Glomerular endothelial cell (primary cell): Measurements from ENCODE around the gene FASTK. TPM values are rescaled to one million over a fixed set of nuclear protein-coding genes. Genes with fewer than 3 reads are reported as not detected.
"Not testable (repeated sequence)": the region's sequence is repeated elsewhere in the genome, so short reads cannot be mapped to it uniquely, and the experiment has no call there.

Experiments
- DNase-seq: peaks from one replicate; pipeline ENCODE4 v3.0.0-alpha.2; 2011; ENCODE audit warnings: low read depth, low spot score; ENCODE audit errors: extremely low read depth
- total RNA-seq: library from RNA; depleted of rRNA; stranded (reverse); fragments of >200 nt; gene quantifications from 2 replicates; pipeline ENCODE4 v1.2.3, GENCODE V29; 2015

The FASTK gene
- total RNA-seq, 1 donor from 2014 or later = 81.7 TPM

DNA sequence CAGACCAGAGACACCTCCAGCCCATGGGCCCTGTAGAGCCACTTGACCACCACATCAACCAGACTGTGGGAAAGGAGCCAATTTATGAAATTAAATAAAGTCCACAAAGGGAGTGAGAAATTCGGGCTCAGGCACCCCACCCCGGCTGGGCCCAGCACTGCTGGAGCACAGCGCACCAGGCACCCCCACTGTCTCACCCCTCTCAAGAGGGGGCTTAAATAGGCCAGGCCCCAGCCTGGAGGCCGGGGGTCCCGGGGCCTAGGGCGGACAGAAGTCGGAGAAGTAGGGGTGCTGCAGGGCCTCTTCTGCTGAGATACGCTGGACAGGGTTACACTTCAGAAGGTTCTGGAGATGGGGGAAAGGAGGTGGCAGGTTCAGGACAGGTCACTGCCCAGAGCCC is 26.9 kb downstream of the FASTK start:
- no peak for DNase-seq

DNA sequence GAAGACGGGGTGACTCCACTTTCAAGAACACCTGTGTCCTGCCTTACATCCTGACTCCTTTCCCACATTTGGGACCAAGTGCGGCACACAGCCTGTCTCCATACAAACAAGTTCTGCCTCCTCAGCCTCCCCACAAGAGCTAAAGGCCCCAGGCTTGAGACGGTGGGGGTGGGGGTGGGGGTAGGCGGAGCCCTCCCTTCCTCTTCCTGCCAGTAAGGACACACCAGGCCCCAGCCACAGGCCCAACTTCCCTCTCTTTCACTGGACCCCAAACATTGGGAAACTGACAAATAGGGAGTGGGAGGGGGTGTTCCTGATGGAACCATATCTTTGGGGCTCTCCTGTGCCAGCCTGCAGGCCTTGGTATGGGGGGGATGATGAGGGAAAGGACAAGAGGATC is 27.5 kb downstream of the FASTK start:
- no peak for DNase-seq

DNA sequence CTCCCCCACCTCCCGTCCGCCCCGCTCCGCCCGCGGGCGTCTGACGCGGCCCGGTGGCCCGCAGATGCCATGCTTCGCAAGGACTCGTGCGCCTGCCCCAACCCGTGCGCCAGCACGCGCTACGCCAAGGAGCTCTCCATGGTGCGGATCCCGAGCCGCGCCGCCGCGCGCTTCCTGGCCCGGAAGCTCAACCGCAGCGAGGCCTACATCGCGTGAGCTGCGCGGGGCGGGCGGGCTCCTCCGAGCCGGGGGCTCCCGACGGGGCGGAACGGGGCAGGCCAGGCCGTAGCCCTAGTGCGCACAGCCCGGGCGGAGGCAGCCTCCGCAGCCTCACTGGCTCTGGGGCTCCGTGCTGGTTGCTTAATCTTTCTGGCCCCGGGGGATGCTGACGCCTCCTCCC is 29.5 kb downstream of the FASTK start:
- DNase-seq = no peak

DNA sequence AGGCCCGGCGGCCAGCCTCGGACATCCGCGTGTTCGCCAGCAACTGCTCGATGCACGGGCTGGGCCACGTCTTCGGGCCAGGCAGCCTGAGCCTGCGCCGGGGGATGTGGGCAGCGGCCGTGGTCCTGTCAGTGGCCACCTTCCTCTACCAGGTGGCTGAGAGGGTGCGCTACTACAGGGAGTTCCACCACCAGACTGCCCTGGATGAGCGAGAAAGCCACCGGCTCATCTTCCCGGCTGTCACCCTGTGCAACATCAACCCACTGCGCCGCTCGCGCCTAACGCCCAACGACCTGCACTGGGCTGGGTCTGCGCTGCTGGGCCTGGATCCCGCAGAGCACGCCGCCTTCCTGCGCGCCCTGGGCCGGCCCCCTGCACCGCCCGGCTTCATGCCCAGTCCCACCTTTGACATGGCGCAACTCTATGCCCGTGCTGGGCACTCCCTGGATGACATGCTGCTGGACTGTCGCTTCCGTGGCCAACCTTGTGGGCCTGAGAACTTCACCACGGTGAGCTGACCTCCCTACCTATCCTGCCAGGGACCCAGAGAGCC is 31.6 kb downstream of the FASTK start:
- no peak for DNase-seq

DNA sequence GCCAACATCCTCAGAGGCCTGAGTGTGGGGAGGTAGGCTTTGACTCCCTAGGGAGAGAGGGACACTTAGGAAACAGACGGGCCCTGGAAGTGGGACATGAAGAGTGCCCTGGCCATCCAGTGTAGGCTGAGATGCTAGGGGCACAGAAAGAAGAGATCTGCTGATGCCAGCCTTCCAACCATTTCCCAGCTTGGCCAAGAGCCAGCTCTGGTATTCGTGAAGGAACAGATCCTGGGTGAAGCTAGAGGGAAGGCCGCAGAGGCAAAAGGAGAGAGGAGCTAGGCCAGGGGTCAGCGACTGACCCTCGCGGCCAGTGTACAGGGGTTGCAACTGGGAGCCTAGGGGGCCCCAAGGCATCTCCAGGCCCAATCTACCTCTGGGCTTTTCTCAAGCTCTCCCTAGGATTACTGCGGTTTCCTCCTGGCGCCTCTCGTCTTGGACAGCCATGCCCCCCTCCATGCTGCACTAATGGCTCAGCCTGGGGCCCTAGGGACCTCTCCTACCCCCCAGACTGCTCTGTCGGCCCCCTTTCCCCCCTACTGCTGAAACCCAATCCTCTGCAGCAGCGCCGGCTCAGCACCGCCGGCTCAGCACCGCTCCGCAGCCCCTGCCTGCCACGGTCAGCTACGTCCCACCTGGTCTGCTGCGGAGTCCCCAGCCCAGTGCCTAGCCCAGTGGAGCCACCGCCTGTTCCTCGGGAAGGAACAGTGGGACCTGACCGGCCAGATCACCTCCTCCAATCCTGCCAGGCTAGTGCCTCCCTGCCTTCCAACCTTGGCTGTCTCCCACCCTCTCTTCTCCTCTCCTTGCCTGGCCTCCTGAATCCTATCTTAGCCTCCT is 32.4 kb downstream of the FASTK start, which contains the start of gene ASIC3:
ASIC3 (plus strand) TSS at position 556 of the 840 bp plus-strand sequence. CDS start 355 bp downstream, outside the sequence.
- no peak for DNase-seq

DNA sequence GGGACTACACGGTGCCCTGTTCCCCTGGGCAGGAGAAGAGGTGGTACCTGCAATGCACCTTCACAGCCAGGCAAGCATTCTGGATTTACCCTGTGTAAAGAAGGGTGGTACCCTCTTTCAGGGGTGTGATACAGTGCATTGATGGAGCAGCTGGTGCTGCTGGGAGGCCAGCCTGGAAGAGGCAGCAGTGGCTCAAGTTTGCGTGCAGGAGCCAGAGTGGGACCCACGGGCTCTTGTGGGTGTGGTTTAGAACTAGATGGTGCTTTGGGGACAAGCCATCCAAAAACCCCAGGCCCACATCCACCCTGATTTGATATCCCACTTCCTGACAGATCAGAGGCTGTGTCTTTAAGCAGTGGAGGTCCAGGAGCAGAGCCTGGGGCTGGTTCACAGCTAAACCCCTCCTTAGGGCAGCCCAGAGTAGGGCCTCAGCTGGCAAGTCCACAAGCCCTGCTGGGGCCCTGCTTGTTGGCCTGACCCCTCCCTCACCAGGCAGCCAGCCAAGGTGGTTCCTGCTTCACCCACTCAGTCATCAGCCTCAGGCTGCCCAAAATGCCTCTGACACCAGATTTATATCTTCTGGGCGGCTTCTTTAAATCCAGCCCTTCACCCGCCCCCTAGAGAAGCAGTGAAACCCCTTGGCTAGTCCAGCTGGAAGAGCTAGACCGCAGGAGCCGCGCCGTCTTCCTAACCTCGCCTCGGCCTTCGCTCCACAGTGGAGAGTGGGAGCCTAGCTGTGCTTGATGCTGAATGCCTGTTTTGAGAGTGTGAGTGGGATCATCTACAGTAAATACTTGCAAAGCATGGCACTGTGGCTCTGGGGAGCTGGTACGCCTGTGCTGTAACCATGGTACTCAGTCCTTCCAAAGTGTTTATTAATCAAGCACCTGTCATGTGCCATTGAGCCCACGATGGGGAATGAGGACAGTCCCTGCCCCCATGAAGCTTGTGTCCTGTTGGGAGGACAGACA is 33.7 kb downstream of the FASTK start:
- no peak for DNase-seq

DNA sequence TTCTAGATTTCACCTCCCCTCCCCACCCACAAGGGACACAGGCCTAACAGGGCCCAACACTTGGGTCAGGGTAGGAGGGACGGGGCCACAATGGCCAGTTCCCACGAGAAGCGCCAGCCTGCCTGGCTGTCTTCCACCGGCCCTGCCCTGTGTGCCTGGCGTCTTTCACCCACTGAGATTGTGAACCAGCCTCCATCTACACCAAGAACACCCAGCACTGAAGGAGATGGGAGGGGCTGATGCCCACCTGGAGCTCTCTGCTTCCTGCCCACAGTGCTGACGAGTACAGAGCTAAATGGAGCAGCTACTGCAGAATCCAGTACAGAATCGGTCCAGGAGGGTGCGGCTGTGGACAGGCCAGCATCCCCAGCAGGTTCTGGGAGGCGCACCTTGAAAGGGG is 34.6 kb downstream of the FASTK start:
- DNase-seq = no peak

DNA sequence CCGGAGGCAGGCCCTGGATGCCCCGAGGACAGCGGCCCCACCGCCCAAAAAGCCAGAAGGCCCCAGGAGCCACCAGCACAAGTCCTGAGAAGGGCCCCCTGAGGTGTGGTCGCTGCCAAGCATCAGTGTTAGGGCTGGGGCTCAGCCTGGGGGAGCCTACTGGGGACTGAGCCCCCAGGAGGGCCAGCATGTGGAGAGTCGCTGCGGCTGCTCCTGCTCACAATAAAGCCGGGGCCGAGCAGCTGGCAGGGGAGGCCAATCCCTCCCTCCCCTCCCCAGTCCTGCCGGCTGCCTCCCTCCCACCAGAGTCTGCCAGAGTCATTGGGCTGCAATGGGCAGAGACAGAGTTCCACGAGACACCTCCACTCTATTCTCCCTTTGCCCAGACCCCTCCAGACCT is 35.3 kb downstream of the FASTK start:
- no peak for DNase-seq

DNA sequence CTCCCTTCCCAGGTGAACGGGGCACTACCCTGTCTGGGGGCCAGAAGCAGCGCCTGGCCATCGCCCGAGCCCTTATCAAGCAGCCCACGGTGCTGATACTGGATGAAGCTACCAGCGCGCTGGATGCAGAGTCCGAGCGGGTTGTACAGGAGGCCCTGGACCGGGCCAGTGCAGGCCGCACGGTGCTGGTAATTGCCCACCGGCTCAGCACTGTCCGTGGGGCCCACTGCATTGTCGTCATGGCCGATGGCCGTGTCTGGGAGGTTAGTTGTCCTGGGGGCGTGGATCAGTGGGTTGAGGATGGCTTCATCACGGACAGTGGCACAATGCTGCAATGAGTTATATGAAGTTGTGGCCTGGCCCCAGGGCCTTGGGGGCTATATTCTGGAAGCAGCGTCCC is 36.6 kb downstream of the FASTK start:
- DNase-seq = no peak

DNA sequence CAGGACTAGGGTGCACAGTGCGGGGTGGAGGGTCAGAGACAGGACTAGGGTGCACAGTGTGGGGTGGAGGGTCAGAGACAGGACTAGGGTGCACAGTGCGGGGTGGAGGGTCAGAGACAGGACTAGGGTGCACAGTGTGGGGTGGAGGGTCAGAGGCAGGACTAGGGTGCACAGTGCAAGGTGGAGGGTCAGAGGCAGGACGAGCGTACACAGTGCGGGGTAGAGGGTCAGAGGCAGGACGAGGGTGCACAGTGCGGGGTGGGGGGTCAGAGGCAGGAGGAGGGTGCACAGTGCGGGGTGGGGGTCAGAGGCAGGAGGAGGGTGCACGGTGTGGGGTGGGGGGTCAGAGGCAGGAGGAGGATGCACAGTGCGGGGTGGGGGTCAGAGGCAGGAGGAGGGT is 37.2 kb downstream of the FASTK start:
- DNase-seq = not testable (repeated sequence)

DNA sequence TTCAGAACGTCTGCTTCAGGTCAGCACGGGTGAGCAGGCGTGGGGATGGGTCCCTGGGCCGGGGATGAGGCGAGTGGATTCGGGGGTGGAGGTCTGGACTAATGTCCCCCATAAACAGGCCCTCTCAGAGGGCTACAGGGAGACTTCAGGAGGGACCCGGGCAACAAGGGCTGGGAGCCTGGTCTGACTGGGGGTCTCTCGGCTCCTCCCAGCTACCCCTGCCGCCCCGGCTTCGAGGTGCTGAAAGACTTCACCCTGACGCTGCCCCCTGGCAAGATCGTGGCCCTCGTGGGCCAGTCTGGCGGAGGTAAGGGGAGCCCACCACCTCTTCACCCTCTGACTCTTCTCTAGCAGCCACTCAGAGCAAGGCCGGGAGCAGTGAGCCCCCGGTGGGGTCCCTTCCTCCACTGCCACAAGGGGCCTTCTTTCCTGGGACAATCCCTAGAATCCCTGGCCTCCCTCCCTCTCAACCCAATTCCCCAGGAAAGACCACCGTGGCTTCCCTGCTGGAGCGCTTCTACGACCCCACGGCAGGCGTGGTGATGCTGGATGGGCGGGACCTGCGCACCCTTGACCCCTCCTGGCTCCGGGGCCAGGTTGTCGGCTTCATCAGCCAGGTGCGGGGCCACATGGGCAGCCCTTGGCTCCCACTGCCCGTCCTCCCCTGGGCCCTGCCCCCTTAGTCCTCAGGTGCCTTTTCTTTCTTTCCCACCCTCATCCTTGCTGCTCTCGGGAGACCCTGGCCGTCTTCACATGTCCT is 39.8 kb downstream of the FASTK start:
- no peak for DNase-seq

DNA sequence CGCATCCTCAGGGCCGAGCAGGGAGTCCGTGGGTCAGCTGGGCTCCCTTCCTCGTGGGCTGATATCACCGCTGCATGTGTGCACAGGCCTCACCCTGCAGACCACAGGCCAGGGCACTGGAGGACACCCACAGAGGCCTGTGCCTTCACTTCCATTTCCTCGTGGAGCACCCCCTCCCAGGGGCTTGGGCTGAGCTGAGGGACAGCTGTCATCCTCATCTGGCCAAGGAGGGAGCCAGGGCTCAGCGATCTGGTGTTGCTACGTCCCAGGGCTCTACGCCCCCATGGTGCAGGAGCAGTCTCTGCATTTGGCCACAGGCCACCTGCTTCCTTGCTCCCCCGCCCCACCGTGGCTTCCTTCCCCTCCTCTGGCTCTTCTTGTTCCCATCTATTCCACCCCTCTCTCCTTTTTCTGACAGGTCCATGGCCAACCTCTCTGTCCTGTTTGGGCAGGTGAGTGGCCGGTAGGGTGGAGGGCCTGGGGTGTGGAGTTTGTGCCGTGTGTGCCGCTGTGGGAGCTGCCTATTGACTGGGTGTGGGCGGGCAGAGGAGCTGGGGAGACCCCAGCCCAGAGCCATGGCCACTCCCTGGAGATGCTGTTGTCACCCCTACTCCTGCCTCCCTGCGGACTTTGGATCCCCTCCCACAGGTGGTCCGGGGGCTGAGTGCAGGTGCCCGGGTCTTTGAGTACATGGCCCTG is 40.6 kb downstream of the FASTK start:
- no peak for DNase-seq

DNA sequence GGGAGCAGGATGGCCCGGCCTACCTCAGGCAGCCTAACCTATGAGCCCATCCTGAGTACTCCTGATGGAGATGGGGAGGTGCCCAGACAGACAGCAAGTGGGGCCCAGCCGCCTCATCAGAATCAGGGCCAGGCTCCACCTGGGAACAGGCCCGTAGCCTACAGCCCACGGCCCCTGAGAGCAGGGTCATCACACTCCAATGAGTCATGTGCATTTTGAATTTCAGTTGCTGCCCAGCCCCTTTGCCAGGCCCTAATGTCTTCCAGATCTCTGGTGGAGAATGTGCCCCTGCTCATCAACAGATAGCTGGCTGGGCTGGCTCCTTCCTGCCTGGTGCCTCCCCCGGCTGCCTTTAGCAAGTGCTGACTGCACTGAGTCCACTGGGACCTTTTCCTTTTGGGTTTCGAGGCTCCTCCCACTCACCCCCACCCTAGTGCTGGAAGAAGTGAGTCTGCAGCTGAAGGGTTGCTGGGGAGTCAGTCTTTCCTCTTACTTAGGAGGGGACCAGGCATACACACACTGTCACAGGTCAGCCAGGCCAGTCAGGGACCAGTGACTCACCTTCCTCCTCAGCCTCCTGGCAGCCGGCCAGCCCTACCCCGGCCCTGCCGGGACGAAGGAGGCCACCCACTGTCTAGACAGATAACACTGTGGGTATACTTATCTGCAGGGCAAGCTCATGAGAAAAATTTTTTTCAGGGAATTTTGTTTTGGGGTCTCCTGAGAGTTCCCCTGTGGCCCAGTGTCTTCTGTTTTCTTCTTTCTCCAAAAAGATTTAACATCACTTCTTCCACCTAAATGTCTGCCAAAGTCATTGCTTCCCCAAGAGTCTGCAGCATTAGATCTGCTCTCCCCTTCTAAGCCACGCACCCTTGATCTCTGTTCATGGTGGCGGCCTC is 41.4 kb downstream of the FASTK start:
- DNase-seq = no peak

DNA sequence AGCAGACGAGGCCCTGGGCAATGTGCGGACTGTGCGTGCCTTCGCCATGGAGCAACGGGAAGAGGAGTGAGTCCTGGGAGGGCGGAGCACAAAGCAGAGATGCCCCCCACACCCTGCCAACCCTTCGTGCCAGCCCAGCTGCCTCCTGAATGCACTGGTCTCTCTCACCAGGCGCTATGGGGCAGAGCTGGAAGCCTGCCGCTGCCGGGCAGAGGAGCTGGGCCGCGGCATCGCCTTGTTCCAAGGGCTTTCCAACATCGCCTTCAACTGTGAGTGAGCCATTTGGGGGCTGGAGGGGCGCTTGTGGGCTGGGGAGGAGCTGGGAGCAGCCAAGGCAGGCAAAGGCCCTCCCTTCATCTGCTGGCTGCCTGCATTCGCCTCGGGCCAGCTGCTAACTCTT is 44.7 kb downstream of the FASTK start:
- DNase-seq = no peak

DNA sequence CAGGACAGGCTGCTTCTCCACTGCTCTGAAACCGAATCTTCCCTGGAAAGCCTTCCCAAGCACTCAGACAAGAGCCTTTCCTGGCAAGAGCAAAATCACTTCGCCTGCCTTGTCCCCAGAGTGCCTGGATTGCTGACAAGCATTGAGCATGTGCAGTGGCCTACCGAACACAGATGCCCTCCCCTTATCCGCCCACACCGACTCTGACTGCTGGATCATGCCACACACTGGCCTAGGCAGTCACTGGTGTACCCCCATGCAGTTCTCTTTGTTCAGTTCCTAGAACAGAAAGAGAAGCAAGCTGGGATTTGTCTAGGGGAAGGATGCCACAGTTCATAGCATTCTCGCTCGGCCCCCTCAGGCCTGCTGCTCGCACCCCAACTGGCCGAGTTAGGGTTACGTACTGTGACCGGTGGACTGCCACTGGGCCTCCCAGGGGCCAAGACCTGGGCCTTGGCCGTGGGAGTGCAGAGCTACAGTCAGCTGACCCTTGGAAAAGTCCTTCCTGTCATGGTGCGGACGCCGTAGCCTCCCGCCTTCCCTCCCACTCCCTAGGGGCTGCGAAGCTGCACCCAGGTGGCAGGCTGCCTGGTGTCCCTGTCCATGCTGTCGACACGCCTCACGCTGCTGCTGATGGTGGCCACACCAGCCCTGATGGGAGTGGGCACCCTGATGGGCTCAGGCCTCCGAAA is 45.4 kb downstream of the FASTK start:
- no peak for DNase-seq

DNA sequence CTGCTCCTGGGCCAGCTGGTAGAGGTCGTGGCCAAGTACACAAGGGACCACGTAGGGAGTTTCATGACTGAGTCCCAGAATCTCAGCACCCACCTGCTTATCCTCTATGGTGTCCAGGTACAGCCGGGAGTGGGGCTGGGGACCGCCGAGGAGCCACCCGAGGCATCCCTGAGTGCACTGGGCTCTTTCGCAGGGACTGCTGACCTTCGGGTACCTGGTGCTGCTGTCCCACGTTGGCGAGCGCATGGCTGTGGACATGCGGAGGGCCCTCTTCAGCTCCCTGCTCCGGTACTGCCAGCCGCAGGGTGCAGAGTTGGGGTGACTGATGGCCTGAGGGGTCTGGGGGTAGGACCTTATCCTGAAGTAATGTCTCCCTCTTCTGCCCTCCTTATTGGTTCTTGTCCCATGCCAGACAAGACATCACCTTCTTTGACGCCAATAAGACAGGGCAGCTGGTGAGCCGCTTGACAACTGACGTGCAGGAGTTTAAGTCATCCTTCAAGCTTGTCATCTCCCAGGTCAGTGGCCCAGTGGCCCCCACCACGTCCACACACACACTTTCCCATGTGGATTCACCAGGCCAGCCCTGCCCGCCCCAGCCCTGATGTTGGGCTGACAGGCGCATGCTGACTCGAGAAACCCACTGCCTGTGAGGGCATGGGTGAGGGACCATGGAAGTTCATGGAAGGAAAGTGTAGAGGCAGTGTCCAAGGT is 46.1 kb downstream of the FASTK start:
- no peak for DNase-seq

DNA sequence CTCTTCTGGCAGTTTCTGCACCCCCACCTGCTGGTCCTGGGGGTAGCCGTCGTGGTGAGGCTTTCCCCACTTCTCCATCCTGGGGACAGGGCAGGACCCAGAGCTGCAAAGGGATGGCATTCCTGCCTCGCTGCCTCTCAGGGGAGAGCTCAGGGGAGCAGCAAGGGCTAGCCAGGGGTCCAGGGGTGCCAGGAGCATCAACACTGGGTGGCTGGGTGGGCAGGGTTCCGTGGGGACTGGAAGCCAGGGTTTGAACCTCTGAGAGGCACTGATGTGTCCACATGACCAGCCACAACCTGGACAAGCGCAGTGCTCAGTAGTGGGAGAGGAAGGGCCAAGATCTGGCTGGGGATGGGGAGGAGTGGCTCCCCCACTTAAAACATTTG is 46.8 kb downstream of the FASTK start:
- DNase-seq = no peak
